GM12873 (cell line): ENCODE data around the gene KRTAP19-2.

Experiments used
- CTCF ChIP-seq: IDR thresholded peaks from 2 replicates; pipeline ENCODE4 v1.5.1; 2012; ENCODE audit warnings: low read depth, mild to moderate bottlenecking, moderate library complexity, low read length, control low read depth; ENCODE audit not compliant: insufficient read depth; ENCODE audit errors: missing control alignments

KRTAP19-2 gene

GRCh38 chr21:30448514-30448913 lies 38.7 kb downstream of the KRTAP19-2 start:
- no peak for TF ChIP-seq CTCF

- no peak for TF ChIP-seq CTCF
These were observed 40.2 kb downstream of the KRTAP19-2 start for GRCh38 chr21:30447056-30447455.

GRCh38 chr21:30444204-30444603 lies 43.0 kb downstream of the KRTAP19-2 start:
- TF ChIP-seq CTCF = no peak

GRCh38 chr21:30443226-30443625 lies 44.0 kb downstream of the KRTAP19-2 start:
- no peak for TF ChIP-seq CTCF

- TF ChIP-seq CTCF = no peak
These were observed 47.3 kb downstream of the KRTAP19-2 start, which contains the start of gene KRTAP15-1 for GRCh38 chr21:30439975-30440374. Gene KRTAP15-1 (plus strand): TSS chr21:30440275. CDS start chr21:30440328, 53 bp downstream.
